Esophagus squamous epithelium (tissue), 4 donors: ENCODE data around the gene MMP12.

Experiments used
- POLR2A ChIP-seq, 4 donors: fragments of 450-650 bp; IDR thresholded peaks; one replicate each; pipeline ENCODE4 v1.6.1; 2017; ENCODE audit warnings: antibody characterized with exemption in 4 of 4, mild to moderate bottlenecking in 4 of 4, moderate library complexity in 3 of 4
- TF ChIP-seq, protein P1 (sequence below), 6 experiments: fragments of 450-650 bp in 4 of 6; fragments of 200-600 bp in 2 of 6; sonication (generic) in 2 of 6; IDR thresholded peaks; one replicate each; pipeline ENCODE4 v1.5.1; 2016 to 2019; ENCODE audit warnings: antibody characterized with exemption in 6 of 6, mild to moderate bottlenecking in 4 of 6, moderate library complexity in 4 of 6

DNA sequence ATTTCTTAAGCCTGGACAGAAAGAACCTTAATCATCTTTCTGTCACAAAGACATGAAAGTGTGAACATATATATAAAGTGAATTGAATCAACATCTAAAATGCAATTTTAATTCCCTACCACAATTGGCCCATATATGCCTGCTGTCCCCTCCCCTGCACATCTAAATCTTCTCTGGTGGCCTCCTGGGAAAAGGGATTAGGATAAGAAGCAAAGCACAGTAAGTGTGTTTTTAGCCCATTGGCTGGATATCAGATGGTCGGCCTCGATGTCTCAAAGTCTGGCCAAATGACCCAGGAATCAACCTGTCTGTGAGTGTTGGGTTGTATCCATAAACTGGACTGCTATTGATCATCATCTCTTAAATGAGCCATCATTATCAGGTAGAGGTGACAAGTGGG, 37.1 kb downstream of the MMP12 start:
- TF ChIP-seq, protein P1, sequence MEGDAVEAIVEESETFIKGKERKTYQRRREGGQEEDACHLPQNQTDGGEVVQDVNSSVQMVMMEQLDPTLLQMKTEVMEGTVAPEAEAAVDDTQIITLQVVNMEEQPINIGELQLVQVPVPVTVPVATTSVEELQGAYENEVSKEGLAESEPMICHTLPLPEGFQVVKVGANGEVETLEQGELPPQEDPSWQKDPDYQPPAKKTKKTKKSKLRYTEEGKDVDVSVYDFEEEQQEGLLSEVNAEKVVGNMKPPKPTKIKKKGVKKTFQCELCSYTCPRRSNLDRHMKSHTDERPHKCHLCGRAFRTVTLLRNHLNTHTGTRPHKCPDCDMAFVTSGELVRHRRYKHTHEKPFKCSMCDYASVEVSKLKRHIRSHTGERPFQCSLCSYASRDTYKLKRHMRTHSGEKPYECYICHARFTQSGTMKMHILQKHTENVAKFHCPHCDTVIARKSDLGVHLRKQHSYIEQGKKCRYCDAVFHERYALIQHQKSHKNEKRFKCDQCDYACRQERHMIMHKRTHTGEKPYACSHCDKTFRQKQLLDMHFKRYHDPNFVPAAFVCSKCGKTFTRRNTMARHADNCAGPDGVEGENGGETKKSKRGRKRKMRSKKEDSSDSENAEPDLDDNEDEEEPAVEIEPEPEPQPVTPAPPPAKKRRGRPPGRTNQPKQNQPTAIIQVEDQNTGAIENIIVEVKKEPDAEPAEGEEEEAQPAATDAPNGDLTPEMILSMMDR (IDR thresholded peaks at IDR 0.05): no peak
- no peak for TF ChIP-seq POLR2A (IDR thresholded peaks at IDR 0.05)
